Measurements from ENCODE around the gene IRX5. TPM values are rescaled to one million over a fixed set of nuclear protein-coding genes. Genes with fewer than 3 reads are reported as not detected.

Gene IRX5
- total and polyA plus RNA-seq, 2 of the 4 experiments (the other 2 are of a cell fraction) = not detected

DNA sequence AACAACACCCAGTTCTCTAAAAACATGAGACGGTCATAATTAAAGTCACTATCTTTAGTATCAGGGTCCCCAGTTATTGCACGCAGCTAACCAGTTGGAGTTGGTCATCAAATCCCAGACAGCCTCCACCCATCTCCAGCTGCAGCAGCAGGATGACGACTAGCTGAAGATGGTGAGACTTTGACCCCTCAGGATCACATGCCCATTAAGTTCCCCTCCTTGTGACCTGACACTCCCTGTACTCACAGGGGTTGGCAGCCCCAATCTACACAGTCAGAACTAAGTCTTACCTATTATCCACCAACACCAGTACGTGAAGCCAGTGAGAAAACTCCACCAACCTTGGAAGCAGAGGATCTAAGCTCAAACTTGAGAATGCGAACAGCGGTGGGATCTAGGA lies 37.7 kb upstream of the IRX5 start:
- BruUV-seq (replicated peaks) = no TSS peak
- no peak overlapping the region for H3K4ac ChIP-seq (ENCODE audit: low read depth, low read length)
- H3K9me1 ChIP-seq (ENCODE audit: insufficient read depth, low read length) = no peaks in the 10 kb centered on the region
- no peak overlapping the region for H3K9ac ChIP-seq (ENCODE audit: low read depth, low read length)
- no peaks in the 10 kb centered on the region for H4K20me1 ChIP-seq (ENCODE audit: insufficient read depth, low read length)
- WGBS, 2 experiments (ENCODE audit: extremely low coverage in 2 of 2, insufficient read length in 1 of 2) = 100% methylated on average over 3 of the region's 6 CpGs; no CpG with 5 or more reads in 1 of the 2 experiments
- no peak overlapping the region for H2BK15ac ChIP-seq (ENCODE audit: low read depth, low read length)
- TF ChIP-seq BHLHE40 (IDR thresholded peaks at IDR 0.05; ENCODE audit: low read depth, low read length) (no peak), POLR2A (IDR thresholded peaks at IDR 0.05; ENCODE audit: low read depth, low read length) (no peak), ELK1 (IDR thresholded peaks at IDR 0.05; ENCODE audit: borderline replicate concordance, low read depth, low read length) (no peak), RFX5 (IDR thresholded peaks at IDR 0.05; ENCODE audit: low read depth, low read length) (no peak), RAD21 (IDR thresholded peaks at IDR 0.05; ENCODE audit: low read length) (no peak), CHD1 (IDR thresholded peaks at IDR 0.05; ENCODE audit: low read depth, low read length) (no peak), CEBPB (IDR thresholded peaks at IDR 0.05; ENCODE audit: low read depth, low read length) (no peak), SMC3 (IDR thresholded peaks at IDR 0.05; ENCODE audit: low read depth, low read length) (no peak), RCOR1 (IDR thresholded peaks at IDR 0.05; ENCODE audit: insufficient replicate concordance, low read length) (no peak), MAFK (IDR thresholded peaks at IDR 0.05; ENCODE audit: low read depth, low read length) (no peak), FOS (IDR thresholded peaks at IDR 0.05; ENCODE audit: low read depth, low read length) (no peak), NFE2L2 (IDR thresholded peaks at IDR 0.05; ENCODE audit: low read depth, low read length) (no peak), USF2 (IDR thresholded peaks at IDR 0.05; ENCODE audit: low read depth, low read length) (no peak), MXI1 (IDR thresholded peaks at IDR 0.05; ENCODE audit: borderline replicate concordance, low read depth, low read length) (no peak), MAZ (IDR thresholded peaks at IDR 0.05; ENCODE audit: borderline replicate concordance, low read depth, low read length) (no peak), CTCF (conservative IDR thresholded peaks at IDR 0.05; ENCODE audit: low read depth, low read length) (no peak)
- H2AK5ac ChIP-seq (ENCODE audit: low read depth, low read length) = no peak overlapping the region
- no peak overlapping the region for H3K4me3 ChIP-seq (ENCODE audit: insufficient read depth, low read depth, low read length)
- dilution Hi-C loops (cut with HindIII; ENCODE audit: low sequenced_read_pairs, unreplicated experiment) = no loop called here
- no peak overlapping the region for H4K5ac ChIP-seq (ENCODE audit: low read depth, low read length)
- no peaks in the 10 kb centered on the region for H3K4me1 ChIP-seq (ENCODE audit: control insufficient read depth, insufficient read depth, low read length)
- H3K56ac ChIP-seq (ENCODE audit: extremely low read depth, insufficient read depth, low read length) = no peak overlapping the region
- H3K27ac ChIP-seq (ENCODE audit: insufficient read depth, low read length) = no peak overlapping the region
- no peaks in the 10 kb centered on the region for H3K36me3 ChIP-seq (ENCODE audit: control insufficient read depth, insufficient read depth, low read length)
- ATAC-seq (ENCODE audit: low read depth) (no peak), DNase-seq (no peak)
- ChIA-PET CTCF (no interaction called here), POLR2A (ENCODE audit: unreplicated experiment) (no interaction called here)
- no peak overlapping the region for H4K91ac ChIP-seq (ENCODE audit: insufficient read depth, low read depth, low read length)
- no peak overlapping the region for H2AFZ ChIP-seq (replicated peaks; ENCODE audit: low read length, poor library complexity)
- H3K27me3 ChIP-seq (ENCODE audit: control insufficient read depth, insufficient read depth, low read length) = no peaks in the 10 kb centered on the region
- H2AK9ac ChIP-seq (replicated peaks; ENCODE audit: low read depth, low read length, poor library complexity) = no peak overlapping the region
- no peak overlapping the region for H3K18ac ChIP-seq (ENCODE audit: low read depth, low read length)
- H3K9me3 ChIP-seq (ENCODE audit: control insufficient read depth, insufficient read depth, low read length) = peaks cover 2% of the 10 kb centered on the region; the same call in 1 of the 2 replicates
- H4K8ac ChIP-seq (ENCODE audit: low read depth in 2 of 2, low read length in 2 of 2) = no peak overlapping the region
- no peak overlapping the region for H2BK20ac ChIP-seq (ENCODE audit: low read depth, low read length)
- no peak overlapping the region for H3K4me2 ChIP-seq (ENCODE audit: low read depth, low read length)
- H3K79me1 ChIP-seq (ENCODE audit: low read depth in 1 of 2, low read length in 2 of 2) = no peaks in the 10 kb centered on the region
- no peak overlapping the region for H3K14ac ChIP-seq (replicated peaks; ENCODE audit: low read depth, low read length)
- H2BK120ac ChIP-seq (ENCODE audit: low read depth, low read length) = no peak overlapping the region
- H2BK5ac ChIP-seq (ENCODE audit: low read depth, low read length, poor library complexity, severe bottlenecking) = no peak overlapping the region
- in situ Hi-C loops (cut with MboI; ENCODE audit: low sequenced_read_pairs) = no loop called here
- no peak overlapping the region for H3K23ac ChIP-seq (ENCODE audit: low read depth, low read length)
- intact Hi-C loops (cut with micrococcal nuclease) = no loop called here

Measured in IMR-90 (cell line).